GM18907 (cell line): ENCODE measurements around the gene CHST14.
"Not testable (repeated sequence)": the region's sequence is repeated elsewhere in the genome, so short reads cannot be mapped to it uniquely, and the experiment has no call there.

Experiments used
- ATAC-seq: cut with Tn5 transposase; IDR thresholded peaks from one replicate; pipeline ENCODE4 v1.9.1; 2021; ENCODE audit warnings: mild to moderate bottlenecking, moderate library complexity; ENCODE audit not compliant: unreplicated experiment

The CHST14 gene

DNA sequence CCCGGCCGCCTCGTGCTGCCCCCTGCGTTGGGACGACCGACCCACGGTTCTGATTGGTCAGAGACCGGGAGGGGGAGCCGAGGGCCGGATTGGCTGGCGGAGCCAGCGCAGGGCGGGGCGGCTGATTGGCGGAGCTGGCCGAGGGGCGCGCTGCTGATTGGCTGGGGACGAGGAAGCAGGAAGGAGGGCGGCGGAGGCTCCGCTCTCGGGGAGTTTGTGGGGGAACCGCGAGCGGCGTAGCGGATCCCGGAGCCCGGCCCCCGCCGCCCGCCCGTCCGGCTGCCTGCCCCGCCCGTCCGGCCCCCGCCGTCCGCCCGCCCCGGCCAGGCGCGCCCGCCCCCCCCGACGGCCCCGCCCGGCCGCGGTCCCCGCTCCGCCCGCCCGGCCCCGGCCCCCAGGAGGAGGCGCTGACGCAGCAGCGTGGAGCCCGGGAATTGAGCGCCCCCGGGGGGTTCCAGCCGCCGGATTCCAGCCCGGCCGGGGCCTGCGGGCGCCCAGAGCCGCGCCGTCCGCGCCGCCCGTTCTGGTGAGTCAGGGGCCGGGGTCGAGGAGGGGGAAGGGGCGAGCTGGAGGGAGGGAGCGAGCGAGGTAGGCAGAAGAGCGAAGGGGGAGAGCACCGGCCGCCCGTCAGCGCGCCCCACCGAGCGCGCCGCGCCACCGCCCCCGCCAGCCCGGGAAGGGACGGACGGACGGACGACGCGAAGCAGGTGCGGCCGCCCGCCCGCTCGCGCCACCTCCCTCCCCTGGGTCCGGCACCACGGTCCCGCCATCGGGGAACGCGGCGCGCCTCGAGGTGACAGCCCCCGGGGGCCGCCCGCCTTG is 29.8 kb upstream of the CHST14 start, which contains the start of gene BAHD1:
Gene BAHD1, plus strand, starts transcription at position 211 of the 822 bp plus-strand sequence. CDS start 17,512 bp downstream, outside the sequence.
- peak; percentile 85 for ATAC-seq

DNA sequence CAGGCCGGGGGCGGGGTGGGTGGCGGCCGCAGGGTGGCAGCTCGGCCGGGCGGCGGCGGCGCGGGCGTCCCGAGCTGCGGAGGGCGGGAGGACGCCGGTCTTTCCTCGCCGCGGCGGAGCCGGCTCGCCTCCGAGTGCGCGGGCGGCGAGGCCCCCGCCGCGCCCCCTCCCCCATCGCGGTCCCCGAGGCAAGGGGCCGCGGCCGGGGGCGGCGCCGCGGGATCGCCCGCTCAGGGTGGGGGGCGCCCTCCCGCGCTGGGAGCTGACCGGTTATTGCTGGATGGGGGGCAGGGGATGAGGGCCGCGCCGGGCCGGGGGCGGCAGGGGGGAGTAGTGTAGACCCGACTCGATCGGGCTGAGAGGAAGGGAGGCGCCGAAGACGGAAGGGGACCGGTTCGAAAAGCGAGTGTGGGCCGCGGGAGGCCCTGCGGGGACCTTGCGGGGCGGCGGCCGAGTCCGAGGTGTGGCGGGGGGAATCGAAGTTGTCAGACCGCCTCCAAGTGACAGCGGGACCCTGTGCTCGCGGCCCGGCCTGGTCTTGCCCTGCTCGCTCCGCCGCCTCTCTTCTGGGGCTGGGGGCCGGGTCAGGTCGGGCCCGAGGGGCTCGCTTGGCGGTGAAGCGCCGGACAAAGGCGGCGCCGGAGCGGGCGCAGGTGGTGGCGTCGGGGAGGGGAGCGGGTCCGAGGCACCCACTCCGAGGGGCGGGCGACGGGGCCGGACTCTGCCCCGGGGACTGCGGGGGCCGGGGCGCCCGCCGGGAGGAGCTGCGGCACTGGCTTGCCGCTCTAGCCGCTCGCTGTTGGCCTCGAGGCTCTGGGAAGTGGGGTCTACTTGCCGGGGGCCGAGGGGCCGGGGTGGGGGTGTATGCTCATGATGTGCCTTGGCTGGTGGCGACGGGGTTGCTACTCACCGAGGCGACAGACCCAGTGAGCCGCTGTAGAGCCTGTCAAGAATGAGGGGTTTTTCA is 28.9 kb upstream of the CHST14 start:
- no peak for ATAC-seq

DNA sequence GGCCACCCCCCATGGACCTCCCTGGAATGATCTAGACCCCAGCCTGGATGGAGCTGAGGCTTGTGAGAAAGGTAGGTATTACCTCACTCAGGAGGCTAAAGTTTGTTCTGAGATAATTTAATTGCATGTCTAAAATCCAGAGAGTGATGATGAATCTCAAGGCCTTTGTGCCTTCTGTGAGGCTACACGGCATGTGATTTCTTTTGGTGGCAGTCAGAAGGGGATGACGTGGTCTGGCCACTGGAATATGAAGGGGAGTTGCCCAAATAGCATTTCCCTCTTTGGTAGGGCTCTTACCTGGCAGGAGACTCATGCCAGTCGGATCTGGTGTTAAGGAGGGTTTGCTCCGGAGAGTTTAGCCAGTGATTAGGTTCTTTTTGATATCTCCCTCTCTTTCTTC is 27.5 kb upstream of the CHST14 start:
- ATAC-seq = no peak

DNA sequence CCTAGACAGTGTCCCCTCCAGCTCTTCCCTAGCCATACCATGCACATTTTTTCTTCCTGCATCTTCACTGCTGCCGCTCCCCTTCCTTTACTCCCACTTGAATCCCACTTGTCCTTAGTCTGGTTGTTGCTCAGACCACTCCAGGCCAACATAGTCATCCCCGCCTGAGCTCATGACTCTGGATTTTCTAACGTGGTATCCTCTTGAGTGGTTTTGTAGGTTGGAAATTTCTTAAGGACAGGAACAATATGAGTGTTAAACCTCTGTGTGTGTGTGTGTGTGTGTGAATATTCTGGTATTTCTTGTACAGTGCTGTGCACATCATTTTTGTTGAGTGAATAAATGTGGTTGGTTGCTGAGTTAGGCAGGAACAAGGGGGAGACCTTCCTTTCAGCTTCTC is 26.9 kb upstream of the CHST14 start:
- no peak for ATAC-seq

DNA sequence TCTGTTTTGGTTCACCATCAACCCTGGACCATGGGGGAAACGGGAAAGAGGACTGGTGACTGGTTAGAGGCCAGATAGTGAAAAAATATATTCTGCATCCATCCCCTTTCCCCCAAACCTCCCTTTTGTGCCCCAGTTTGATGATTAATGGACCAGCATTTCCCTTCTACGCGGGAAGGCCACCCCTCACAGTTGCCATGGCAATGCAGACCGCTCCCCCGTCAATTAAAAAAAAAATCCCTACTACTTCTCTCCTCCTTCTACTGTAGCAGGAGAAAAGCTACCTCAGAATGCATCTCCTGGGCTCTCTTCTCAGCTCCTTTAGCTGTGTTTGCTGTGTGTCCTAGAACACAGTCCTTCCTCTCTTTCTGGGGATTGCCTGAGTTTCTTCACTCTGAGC is 26.0 kb upstream of the CHST14 start:
- no peak for ATAC-seq

DNA sequence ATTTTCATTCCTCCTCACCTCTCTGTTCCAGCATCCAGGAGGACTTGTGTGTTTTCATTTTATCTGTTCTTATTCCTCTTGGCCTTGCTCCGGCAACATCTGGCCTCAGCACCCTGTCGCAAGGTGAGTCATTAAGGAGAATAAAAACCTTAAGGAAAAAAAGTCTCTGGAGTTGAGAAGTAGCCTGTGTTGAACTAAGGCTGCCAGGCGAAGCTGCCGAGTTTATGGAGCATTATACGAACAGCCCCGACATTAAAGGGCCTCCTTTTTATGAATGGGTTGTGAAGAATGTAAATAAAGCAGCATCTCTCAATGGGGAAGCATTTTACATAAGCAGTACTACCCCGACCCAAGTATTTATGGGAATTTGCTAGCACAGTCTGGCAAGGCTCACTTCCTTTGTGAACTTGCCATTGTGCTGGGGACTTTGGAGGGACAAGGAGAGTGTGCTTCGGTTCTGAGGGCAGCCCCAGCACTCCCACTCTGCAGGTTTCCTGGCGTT is 25.3 kb upstream of the CHST14 start:
- ATAC-seq = no peak

DNA sequence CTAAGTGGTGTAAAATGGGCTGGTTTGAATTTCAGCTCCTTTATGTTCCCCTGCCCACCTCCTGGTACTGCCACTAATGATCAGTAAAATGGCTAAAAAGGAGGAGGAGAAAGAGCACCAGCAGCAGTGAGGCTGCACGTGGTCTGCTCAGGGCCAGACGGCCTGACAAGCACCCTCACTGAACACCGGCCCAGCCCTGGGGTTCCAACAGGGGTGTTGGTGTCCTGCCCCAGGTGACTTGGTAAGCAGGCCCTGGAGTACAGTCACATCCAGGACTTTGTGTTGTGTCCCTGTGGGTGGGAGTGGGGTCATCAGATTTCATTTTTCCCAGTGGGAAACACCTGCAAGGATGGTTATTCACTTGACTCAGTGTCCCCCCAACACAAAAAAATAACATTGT is 24.6 kb upstream of the CHST14 start:
- ATAC-seq = no peak

DNA sequence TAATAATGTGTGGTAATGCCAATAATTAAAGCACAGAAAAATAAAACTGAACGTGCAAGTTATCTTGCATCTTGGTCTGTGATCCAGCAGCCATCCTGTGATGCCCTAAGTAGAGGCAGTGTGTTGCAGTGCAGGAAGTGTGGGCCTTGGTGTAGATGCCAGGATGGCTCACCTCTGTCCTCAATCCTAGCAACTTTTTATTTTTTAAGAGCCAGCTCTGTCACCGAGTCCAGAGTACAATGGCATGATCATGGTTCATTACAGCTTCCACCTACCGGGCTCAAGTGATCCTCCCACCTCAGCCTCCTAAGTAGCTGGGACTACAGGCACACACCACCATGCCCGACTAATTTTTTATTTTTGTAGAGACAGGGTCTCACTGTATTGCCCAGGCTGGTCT is 22.4 kb upstream of the CHST14 start:
- no peak for ATAC-seq

DNA sequence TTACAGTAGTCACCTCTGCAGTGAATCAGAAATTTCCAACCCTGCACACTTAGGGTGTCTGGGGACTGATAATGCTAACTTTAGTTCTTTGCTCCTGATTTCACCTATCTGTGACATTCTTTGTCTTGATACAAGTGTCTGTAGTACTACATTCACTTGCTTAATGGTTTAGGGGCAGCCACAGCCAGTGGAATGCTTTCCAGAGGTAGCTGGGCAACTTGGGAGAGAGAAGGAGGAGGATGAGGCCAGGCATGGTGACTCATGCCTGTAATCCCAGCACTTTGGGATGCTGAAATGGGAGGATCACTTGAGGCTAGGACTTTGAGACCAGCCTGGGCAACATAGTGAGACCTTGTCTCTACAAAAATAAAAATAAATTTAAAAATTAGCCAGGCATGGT is 21.5 kb upstream of the CHST14 start:
- no peak for ATAC-seq

DNA sequence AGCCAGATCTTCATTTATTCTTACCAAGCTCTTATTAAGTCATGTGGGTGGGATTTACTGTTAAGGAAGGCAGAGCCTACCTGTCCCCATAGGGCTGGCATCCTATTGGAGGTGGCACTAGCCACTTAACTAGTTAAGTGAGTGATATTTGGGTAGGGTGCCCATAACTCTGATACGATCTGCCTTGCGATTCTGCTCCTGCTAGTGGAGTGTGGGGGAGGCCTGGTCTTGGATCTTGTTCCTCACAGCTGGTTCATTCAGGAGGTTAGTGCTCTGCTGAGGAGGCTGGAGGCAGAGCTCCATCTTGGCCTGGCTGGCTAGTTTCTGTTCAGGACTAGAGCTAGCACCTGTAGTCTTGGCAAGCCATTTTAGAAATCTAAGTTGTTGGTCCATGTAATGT is 20.7 kb upstream of the CHST14 start:
- no peak for ATAC-seq

DNA sequence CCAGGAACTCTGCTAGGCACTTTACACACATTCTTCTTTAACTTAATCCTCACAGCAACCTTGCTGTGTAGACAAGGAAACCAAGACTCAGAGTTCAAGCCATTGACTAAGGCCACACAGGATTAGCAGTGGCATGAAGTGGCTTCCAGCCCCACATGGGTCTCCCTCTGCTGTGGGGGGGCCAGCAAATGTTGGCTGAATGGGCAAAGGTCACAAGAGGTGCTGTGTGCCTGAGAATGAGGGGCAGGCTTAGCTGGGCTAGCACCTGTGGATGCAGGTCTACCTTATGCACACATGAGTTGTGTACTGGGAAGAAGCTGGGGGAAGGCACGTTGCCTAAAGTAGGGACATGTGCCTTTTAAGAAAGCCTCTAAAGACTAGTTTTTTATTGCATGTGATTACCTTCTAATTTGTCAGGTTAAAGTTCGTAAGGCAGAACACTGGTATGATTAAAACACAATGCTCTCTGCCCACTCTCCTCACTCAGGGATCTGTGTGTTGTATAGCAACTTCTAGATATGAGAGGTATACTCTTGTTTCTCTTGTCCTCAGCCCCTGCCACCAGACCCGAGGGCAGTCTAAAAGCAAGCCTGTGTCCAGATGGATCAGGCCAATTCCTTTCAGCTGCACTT is 19.1 kb upstream of the CHST14 start:
- no peak for ATAC-seq

DNA sequence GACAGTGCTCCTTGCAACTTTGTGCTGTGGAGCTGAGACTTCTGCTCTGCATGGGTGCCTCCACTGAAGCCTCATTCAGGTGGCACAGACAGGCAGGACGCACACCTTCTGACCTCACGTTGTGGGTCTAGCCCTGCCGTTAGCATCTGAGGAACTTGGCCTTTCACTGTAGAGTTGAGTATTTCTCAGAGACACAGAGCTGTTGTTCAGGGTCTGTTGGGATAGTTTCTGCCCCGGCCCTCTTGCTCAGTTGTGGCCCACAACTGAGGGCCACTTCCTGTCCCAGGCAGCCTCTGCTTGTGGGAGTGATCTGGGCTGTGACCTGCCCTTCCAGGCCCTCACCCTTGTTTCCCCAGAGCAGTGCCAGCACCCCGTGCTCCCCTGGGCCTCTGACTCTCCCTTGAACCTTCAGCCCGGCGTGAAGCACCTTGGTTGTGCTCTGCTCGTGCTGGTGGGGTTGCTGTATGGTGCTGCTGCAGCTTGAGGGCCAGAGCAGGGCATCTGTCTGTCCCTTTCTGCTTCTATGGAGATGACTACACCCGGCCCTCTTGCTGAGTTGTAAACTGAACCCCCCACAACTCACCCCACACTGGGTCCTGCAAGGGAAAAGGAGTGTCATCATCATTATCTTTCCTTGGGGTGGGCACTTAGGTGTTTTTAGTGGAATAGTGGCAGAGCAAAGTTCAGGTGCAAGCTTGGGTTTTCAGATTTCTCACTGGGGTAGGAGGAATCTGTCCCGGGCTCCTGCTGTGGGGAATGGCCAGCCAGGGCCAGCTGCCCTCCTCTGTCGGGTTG is 18.3 kb upstream of the CHST14 start:
- ATAC-seq = peak; percentile 57

DNA sequence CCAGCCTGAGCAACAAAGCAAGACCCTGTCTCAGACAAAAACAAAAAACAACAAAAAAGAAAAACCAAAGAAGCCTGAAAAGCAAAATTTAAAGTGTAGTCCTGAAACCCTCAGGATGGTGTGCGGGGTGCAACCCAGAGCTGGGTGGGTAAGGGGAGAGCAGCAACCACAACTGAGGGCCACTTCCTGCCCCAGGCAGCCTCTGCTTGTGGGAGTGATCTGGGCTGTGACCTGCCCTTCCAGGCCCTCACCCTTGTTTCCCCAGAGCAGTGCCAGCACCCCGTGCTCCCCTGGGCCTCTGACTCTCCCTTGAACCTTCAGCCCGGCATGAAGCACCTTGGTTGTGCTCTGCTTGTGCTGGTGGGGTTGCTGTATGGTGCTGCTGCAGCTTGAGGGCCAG is 16.8 kb upstream of the CHST14 start:
- ATAC-seq = not testable (repeated sequence)

DNA sequence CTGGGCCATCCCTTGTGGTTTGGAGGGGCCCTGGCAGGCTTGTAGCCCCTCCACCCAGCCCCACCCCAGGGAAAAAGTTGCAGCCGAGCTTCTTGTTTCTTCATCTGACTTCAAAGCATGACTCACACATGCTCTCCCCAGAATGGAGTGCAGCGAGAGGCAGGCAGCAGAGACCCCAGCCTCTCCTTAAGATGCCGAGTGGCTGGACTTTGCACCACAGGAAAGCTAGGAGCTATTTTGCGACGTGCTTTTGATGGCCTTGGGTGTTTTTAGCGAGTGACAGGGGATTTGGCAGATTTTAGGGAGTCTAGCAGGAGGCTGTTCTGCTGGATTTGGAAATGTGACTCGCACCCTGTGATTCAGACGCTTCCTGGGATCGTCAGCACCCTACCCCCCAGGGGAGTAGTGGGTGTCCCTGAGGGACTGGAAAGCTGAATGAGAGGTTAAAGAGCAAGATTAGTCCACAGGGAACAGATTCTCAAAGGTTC is 15.8 kb upstream of the CHST14 start:
- ATAC-seq = no peak

DNA sequence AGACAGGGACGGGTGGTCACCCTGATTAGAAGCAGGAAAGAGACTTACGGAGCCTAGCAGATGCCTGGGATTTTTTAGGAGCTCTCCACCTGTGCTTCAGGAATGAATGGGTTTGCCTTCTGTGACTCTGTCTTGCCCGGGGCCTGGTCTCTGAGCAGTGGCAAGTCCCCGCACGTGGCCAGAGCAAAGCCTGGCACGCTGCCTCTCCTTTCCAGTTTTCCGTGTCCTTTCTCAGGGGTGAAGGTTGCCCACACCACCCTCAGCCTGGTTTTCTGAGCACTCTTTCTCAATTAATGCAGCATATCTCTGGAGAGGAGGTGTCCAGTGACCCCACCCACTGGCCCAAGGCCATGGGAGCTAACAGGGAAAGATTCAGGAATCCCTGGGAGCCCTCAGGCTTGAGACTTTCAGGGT is 14.5 kb upstream of the CHST14 start:
- no peak for ATAC-seq

DNA sequence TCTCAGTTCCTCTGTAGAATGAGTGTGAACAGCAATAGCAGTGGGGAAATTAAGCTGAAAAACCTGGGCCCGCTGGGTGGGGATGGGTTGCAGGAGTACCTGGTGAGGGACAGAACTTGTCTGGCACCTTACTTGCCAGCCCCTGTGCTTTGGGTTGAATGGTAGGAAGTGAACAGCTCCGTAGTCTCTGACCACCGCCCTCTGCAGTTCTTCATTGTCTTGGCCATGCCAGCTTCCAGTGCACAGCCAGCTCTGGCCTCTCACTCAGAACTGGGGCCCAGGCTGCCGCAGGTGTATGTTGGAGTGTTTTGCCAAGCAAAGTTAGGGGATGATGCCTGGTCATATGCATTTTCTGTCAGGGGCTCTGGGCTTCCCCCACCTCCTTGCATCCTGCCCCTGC is 14.0 kb upstream of the CHST14 start:
- ATAC-seq = no peak

DNA sequence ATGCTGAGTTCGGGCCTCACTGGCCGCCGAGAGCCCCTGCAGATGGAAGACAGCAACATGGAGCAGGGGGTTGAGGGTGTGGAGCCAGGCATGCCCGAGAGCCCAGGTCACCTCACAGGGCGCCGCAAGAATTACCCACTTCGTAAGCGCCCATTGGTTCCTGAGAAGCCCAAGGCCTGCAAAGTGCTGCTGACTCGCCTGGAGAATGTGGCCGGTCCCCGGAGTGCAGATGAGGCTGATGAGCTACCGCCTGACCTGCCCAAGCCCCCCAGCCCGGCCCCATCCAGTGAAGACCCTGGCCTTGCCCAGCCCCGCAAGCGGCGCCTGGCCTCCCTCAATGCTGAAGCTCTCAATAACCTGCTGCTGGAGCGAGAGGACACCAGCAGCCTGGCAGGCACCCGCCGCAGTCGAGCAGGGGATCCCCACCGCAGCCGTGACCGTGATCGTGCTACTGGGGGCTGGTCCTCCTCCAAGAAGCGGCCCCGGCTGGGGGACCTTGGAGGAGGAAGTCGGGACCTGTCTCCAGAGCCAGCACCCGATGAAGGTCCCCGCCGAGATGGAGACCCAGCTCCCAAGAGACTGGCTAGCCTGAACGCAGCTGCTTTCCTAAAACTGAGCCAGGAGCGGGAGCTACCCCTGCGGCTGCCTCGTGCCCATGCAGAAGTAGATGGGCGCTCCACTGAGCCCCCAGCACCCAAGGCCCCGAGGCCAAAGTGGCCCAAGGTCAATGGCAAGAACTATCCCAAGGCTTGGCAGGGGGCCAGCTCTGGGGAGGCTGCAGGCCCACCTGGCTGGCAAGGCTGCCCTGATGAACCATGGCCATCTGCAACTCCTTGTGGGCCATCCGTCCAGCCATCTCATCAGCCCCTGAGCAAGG is 12.1 kb upstream of the CHST14 start:
- ATAC-seq = no peak

DNA sequence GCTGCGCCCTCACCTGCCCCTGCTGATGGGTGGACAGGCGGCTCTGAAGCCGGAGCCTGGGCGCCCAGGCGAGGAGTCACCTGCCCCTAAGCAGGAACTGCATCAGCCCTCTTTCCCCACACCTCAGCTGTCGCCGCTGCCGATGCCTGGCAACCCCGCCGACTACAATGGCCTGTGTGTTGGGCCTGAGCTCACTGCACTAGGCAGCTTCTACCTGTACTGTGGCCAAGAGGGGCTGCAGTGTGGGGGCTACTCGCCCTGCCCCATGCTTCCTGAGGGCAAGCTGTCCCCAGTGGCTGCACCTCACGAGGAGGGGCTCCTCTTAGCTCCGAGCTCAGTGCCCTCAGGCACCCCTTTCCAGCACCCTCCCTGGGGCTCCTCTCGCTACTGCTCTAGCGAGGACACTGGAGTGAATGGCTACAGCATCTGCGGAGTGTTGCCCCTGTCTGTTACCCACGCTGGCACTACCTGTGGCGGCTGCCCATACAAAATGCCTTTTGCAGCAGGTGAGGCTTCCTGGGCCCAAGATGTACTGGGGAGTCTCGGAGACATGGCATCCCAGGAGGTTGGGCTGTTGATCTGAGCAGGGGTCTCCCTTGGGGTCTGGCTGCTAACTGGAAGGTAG is 11.3 kb upstream of the CHST14 start:
- no peak for ATAC-seq

DNA sequence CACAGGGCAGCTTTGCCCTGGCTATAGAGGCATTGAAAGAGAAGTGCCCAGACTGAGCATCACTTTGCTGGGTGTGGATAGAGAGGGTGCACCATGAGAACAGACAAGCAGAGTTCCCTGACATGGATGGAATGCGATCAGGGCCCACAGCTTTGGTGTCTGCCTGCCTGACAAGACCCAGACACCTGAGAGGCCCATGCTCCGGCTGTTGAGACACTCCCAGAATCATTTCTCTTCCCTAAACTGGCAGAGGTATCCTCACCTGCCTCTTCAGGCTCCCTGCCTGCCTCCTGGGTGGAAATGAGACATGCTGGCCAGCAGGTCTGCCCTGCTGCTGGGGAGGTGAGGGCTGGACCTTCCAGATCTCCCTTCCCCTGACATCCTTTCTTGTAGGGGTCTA is 10.4 kb upstream of the CHST14 start:
- ATAC-seq = no peak
